Ishikawa (cell line): ENCODE results near the gene ARMH3.

Experiments used
- CEBPB ChIP-seq: IDR thresholded peaks from 2 replicates; pipeline ENCODE4 v1.6.1; 2012
- CREB1 ChIP-seq: IDR thresholded peaks from 2 replicates; pipeline ENCODE4 v1.6.1; 2012; ENCODE audit warnings: low read depth
- EGR1 ChIP-seq: IDR thresholded peaks from 2 replicates; pipeline ENCODE4 v1.6.1; 2012
- EP300 ChIP-seq: IDR thresholded peaks from 2 replicates; pipeline ENCODE4 v1.6.1; 2012; ENCODE audit warnings: borderline replicate concordance
- MAX ChIP-seq: IDR thresholded peaks from 2 replicates; pipeline ENCODE4 v1.6.1; 2012
- NFIC ChIP-seq: IDR thresholded peaks from 2 replicates; pipeline ENCODE4 v1.6.1; 2012
- RAD21 ChIP-seq: IDR thresholded peaks from 2 replicates; pipeline ENCODE4 v1.6.1; 2012; ENCODE audit warnings: low read depth
- REST ChIP-seq: IDR thresholded peaks from 2 replicates; pipeline ENCODE4 v1.6.1; 2012; ENCODE audit warnings: low read depth, mild to moderate bottlenecking
- TAF1 ChIP-seq: IDR thresholded peaks from 2 replicates; pipeline ENCODE4 v1.6.1; 2012; ENCODE audit warnings: low read depth, mild to moderate bottlenecking
- TCF12 ChIP-seq: IDR thresholded peaks from 2 replicates; pipeline ENCODE4 v1.6.1; 2012; ENCODE audit warnings: low read depth
- TEAD4 ChIP-seq: IDR thresholded peaks from 2 replicates; pipeline ENCODE4 v1.6.1; 2012
- ZBTB7A ChIP-seq: IDR thresholded peaks from 2 replicates; pipeline ENCODE4 v1.6.1; 2012; ENCODE audit warnings: low read depth

- TF ChIP-seq RAD21 (no peak), REST (no peak), CEBPB (no peak), CREB1 (no peak), TEAD4 (no peak), NFIC (no peak), TAF1 (no peak), TCF12 (no peak), ZBTB7A (no peak), EGR1 (no peak), MAX (no peak), EP300 (no peak)
These were observed 258.4 kb downstream of the ARMH3 start for GRCh38 chr10:101797403-101798059.
